WTC11 (cell line): ENCODE data around the gene GTPBP1.

Experiments used
- ELF4 ChIP-seq: sonication (generic); formaldehyde crosslinking; IDR thresholded peaks from 2 replicates; pipeline ENCODE4 v1.8.1; 2022; ENCODE audit warnings: low read depth, mild to moderate bottlenecking, moderate library complexity, missing genetic modification reagents
- ESRRA ChIP-seq: sonication (generic); formaldehyde crosslinking; IDR thresholded peaks from 2 replicates; pipeline ENCODE4 v1.8.1; 2022; ENCODE audit warnings: mild to moderate bottlenecking, missing genetic modification reagents, borderline replicate concordance
- JUN ChIP-seq: sonication (generic); formaldehyde crosslinking; IDR thresholded peaks from 2 replicates; pipeline ENCODE4 v1.8.0; 2023; ENCODE audit warnings: mild to moderate bottlenecking, missing genetic modification reagents
- NR2C2 ChIP-seq: sonication (generic); formaldehyde crosslinking; IDR thresholded peaks from 2 replicates; pipeline ENCODE4 v1.8.0; 2022; ENCODE audit warnings: mild to moderate bottlenecking, missing genetic modification reagents
- TEAD4 ChIP-seq: sonication (generic); formaldehyde crosslinking; IDR thresholded peaks from 2 replicates; pipeline ENCODE4 v1.8.0; 2022; ENCODE audit warnings: mild to moderate bottlenecking, missing genetic modification reagents
- ZNF138 ChIP-seq: sonication (generic); formaldehyde crosslinking; conservative IDR thresholded peaks from 2 replicates; pipeline ENCODE4 v1.8.1; 2022; ENCODE audit warnings: mild to moderate bottlenecking, moderate library complexity, missing genetic modification reagents
- TF ChIP-seq, protein P1 (sequence below): sonication (generic); formaldehyde crosslinking; IDR thresholded peaks from 2 replicates; pipeline ENCODE4 v1.8.1; 2022; ENCODE audit warnings: mild to moderate bottlenecking, moderate library complexity, missing genetic modification reagents
- TF ChIP-seq, protein P2 (sequence below): fragments of 200-600 bp; IDR thresholded peaks from 2 replicates; pipeline ENCODE4 v1.8.0; 2022; ENCODE audit warnings: antibody characterized with exemption
- TF ChIP-seq, protein P3 (sequence below): fragments of 250-450 bp; sonication (Bioruptor Pico); IDR thresholded peaks from 2 replicates; pipeline ENCODE4 v1.9.0; 2021; ENCODE audit warnings: mild to moderate bottlenecking, borderline replicate concordance

DNA sequence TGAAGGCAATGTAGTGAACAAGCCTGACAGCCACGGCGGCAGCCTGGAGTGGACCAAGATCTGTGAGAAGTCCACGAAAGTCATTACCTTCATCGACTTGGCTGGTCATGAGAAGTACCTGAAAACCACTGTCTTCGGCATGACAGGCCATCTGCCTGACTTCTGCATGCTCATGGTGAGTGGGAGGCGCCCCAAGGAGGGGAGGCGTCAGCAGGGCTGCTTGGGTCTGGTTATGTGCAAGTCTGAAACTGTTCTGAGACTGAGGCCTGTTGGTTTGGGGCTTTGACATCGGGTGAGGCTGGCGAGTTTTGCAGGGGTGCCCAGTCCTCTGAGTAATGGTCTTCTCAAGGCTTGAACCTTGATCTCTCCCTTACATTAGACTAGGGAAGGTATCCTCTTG is 11.1 kb downstream of the GTPBP1 start:
- TF ChIP-seq, protein P1, sequence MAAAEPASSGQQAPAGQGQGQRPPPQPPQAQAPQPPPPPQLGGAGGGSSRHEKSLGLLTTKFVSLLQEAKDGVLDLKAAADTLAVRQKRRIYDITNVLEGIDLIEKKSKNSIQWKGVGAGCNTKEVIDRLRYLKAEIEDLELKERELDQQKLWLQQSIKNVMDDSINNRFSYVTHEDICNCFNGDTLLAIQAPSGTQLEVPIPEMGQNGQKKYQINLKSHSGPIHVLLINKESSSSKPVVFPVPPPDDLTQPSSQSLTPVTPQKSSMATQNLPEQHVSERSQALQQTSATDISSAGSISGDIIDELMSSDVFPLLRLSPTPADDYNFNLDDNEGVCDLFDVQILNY (CRISPR knock-in tag), result no peak
- TF ChIP-seq, protein P2, sequence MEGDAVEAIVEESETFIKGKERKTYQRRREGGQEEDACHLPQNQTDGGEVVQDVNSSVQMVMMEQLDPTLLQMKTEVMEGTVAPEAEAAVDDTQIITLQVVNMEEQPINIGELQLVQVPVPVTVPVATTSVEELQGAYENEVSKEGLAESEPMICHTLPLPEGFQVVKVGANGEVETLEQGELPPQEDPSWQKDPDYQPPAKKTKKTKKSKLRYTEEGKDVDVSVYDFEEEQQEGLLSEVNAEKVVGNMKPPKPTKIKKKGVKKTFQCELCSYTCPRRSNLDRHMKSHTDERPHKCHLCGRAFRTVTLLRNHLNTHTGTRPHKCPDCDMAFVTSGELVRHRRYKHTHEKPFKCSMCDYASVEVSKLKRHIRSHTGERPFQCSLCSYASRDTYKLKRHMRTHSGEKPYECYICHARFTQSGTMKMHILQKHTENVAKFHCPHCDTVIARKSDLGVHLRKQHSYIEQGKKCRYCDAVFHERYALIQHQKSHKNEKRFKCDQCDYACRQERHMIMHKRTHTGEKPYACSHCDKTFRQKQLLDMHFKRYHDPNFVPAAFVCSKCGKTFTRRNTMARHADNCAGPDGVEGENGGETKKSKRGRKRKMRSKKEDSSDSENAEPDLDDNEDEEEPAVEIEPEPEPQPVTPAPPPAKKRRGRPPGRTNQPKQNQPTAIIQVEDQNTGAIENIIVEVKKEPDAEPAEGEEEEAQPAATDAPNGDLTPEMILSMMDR, result no peak
- TF ChIP-seq ELF4 (no peak), JUN (no peak), TEAD4 (no peak), ESRRA (no peak), ZNF138 (no peak), NR2C2 (CRISPR knock-in tag) (no peak)
- TF ChIP-seq, protein P3, sequence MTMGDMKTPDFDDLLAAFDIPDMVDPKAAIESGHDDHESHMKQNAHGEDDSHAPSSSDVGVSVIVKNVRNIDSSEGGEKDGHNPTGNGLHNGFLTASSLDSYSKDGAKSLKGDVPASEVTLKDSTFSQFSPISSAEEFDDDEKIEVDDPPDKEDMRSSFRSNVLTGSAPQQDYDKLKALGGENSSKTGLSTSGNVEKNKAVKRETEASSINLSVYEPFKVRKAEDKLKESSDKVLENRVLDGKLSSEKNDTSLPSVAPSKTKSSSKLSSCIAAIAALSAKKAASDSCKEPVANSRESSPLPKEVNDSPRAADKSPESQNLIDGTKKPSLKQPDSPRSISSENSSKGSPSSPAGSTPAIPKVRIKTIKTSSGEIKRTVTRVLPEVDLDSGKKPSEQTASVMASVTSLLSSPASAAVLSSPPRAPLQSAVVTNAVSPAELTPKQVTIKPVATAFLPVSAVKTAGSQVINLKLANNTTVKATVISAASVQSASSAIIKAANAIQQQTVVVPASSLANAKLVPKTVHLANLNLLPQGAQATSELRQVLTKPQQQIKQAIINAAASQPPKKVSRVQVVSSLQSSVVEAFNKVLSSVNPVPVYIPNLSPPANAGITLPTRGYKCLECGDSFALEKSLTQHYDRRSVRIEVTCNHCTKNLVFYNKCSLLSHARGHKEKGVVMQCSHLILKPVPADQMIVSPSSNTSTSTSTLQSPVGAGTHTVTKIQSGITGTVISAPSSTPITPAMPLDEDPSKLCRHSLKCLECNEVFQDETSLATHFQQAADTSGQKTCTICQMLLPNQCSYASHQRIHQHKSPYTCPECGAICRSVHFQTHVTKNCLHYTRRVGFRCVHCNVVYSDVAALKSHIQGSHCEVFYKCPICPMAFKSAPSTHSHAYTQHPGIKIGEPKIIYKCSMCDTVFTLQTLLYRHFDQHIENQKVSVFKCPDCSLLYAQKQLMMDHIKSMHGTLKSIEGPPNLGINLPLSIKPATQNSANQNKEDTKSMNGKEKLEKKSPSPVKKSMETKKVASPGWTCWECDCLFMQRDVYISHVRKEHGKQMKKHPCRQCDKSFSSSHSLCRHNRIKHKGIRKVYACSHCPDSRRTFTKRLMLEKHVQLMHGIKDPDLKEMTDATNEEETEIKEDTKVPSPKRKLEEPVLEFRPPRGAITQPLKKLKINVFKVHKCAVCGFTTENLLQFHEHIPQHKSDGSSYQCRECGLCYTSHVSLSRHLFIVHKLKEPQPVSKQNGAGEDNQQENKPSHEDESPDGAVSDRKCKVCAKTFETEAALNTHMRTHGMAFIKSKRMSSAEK (CRISPR knock-in tag), result no peak
